ENCODE measurements around the gene SHISAL1.

GRCh38 chr22:44206330-44206645, 106.5 kb downstream of the SHISAL1 start:
- no peak for TF ChIP-seq EP300 (IDR thresholded peaks at IDR 0.05)
- TF ChIP-seq CTCF (IDR thresholded peaks at IDR 0.05) = no peak
